Nephron (organoid): ENCODE results near the gene SEMA4C.
A peak's percentile ranks its signal among the peaks of the same experiment; 100 is the strongest.

Experiments used
- H3K27ac Mint-ChIP-seq, 3 experiments: 2 replicates each; pipeline ENCODE4 v1.8.0; 2020; ENCODE audit warnings: mixed read lengths in 3 of 3, mild to moderate bottlenecking in 2 of 3, moderate library complexity in 1 of 3
- H3K27me3 Mint-ChIP-seq: 2 replicates; pipeline ENCODE4 v1.8.0; 2021; ENCODE audit warnings: low read depth, mild to moderate bottlenecking, moderate library complexity, mixed read lengths
- H3K36me3 Mint-ChIP-seq: 2 replicates; pipeline ENCODE4 v1.8.0; 2020; ENCODE audit warnings: low read depth, mixed read lengths
- H3K4me1 Mint-ChIP-seq: 2 replicates; pipeline ENCODE4 v1.8.0; 2020; ENCODE audit warnings: mixed read lengths
- H3K4me3 Mint-ChIP-seq, 3 experiments: 2 replicates each; pipeline ENCODE4 v1.8.0; 2020; ENCODE audit warnings: mild to moderate bottlenecking in 3 of 3, mixed read lengths in 3 of 3, moderate library complexity in 2 of 3
- H3K9me3 Mint-ChIP-seq: 2 replicates; pipeline ENCODE4 v1.8.0; 2020; ENCODE audit warnings: mixed read lengths
- TF ChIP-seq, protein P1 (sequence below), 3 experiments: fragments of 200-600 bp; sonication (generic); IDR thresholded peaks; one replicate each; pipeline ENCODE4 v1.5.0; 2021; ENCODE audit warnings: antibody characterized with exemption in 3 of 3; ENCODE audit not compliant: unreplicated experiment in 3 of 3

SEMA4C gene

GRCh38 chr2:96837575-96837974, 32.3 kb downstream of the SEMA4C start:
- no peaks in the 10 kb centered on the region for H3K27me3 Mint-ChIP-seq
- H3K4me1 Mint-ChIP-seq = peaks cover 12% of the 10 kb centered on the region
- no peaks in the 10 kb centered on the region for H3K9me3 Mint-ChIP-seq
- peaks cover 15% of the 10 kb centered on the region for H3K36me3 Mint-ChIP-seq
- TF ChIP-seq, protein P1, sequence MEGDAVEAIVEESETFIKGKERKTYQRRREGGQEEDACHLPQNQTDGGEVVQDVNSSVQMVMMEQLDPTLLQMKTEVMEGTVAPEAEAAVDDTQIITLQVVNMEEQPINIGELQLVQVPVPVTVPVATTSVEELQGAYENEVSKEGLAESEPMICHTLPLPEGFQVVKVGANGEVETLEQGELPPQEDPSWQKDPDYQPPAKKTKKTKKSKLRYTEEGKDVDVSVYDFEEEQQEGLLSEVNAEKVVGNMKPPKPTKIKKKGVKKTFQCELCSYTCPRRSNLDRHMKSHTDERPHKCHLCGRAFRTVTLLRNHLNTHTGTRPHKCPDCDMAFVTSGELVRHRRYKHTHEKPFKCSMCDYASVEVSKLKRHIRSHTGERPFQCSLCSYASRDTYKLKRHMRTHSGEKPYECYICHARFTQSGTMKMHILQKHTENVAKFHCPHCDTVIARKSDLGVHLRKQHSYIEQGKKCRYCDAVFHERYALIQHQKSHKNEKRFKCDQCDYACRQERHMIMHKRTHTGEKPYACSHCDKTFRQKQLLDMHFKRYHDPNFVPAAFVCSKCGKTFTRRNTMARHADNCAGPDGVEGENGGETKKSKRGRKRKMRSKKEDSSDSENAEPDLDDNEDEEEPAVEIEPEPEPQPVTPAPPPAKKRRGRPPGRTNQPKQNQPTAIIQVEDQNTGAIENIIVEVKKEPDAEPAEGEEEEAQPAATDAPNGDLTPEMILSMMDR (IDR thresholded peaks at IDR 0.05; ENCODE audit: unreplicated experiment in 3 of 3) = no peak
- H3K4me3 Mint-ChIP-seq = no peak overlapping the region
- H3K27ac Mint-ChIP-seq = no peak overlapping the region

GRCh38 chr2:96835830-96836229, 34.0 kb downstream of the SEMA4C start:
- TF ChIP-seq, protein P1 (IDR thresholded peaks at IDR 0.05; ENCODE audit: unreplicated experiment in 3 of 3) = no peak
- peaks cover 22% of the 10 kb centered on the region for H3K4me1 Mint-ChIP-seq
- no peaks in the 10 kb centered on the region for H3K27me3 Mint-ChIP-seq
- no peaks in the 10 kb centered on the region for H3K9me3 Mint-ChIP-seq
- no peak overlapping the region for H3K27ac Mint-ChIP-seq
- no peak overlapping the region for H3K4me3 Mint-ChIP-seq
- peaks cover 25% of the 10 kb centered on the region for H3K36me3 Mint-ChIP-seq

DNA sequence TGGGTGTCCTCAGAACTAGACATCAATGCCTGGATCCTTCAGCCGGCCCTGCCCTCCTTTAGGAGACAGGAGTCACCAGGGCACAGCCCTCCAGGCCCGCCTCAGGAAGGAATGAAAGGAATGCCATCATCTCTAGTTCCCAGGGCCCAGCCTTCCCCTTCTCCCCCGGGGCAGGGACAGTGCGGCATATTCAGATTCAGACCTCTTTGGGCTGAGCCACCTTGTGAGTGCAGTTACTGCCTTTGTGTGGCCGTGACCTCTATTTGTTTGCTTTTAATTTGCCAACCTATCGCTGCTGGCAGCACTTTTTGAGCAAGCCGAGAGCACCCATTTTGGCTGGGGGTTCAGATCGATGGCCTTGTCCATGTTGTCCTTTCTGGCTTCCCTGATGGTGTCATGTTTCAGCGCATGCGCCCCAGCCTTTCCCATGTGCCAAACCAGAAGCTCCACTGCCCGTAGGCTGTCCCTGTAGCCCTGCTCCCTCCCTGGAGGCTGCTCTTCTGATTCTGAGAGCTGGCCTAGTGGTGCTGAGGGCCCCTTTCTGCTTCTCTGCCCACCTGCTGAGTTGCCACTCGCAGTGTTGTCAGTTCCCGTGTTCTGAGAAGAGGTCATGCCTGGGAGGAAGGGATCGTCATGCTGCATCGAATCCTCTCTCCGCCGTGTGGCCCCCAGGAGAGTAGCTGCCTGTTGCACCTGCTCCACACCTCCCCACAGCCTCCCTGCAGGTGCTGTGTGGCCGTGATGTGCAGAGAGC, 36.9 kb downstream of the SEMA4C start:
- Mint-ChIP-seq H3K27ac (peak overlapping the region; percentile 85 to 94 (median 91)), H3K27me3 (no peaks in the 10 kb centered on the region), H3K9me3 (no peaks in the 10 kb centered on the region), H3K4me1 (peaks cover 22% of the 10 kb centered on the region), H3K36me3 (peaks cover 46% of the 10 kb centered on the region), H3K4me3 (peak overlapping the region; percentile 57 to 69 (median 60))
- TF ChIP-seq, protein P1 (IDR thresholded peaks at IDR 0.05; ENCODE audit: unreplicated experiment in 3 of 3) = no peak

GRCh38 chr2:96832408-96832753, 37.5 kb downstream of the SEMA4C start:
- H3K27me3 Mint-ChIP-seq = no peaks in the 10 kb centered on the region
- peaks cover 46% of the 10 kb centered on the region for H3K36me3 Mint-ChIP-seq
- no peaks in the 10 kb centered on the region for H3K9me3 Mint-ChIP-seq
- TF ChIP-seq, protein P1 (IDR thresholded peaks at IDR 0.05; ENCODE audit: unreplicated experiment in 3 of 3) = no peak
- no peak overlapping the region for H3K4me3 Mint-ChIP-seq
- H3K27ac Mint-ChIP-seq = peak overlapping the region in 2 of 3 experiments; percentile 85 to 91
- H3K4me1 Mint-ChIP-seq = peaks cover 22% of the 10 kb centered on the region

DNA sequence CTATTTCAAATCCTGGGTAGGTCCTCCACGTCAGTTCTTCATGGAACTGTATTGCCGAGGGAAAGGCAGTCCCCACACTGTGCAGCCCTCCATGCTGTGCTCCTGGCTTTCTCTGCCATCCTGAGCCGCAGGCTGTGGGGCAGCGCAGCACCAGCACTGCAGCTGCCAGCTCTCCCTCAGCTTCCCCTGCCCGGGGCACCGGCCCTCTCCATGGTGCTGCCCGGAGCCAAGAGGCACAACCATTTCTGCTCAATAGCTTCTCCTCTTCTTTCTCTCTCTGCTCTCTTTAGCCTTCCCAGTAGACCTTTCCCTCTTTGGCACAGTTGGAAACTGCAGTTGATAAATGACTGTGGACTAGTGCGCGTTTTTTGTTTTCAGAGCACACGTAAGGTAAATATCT, 38.2 kb downstream of the SEMA4C start:
- Mint-ChIP-seq H3K27me3 (no peaks in the 10 kb centered on the region), H3K27ac (peak overlapping the region in 2 of 3 experiments; percentile 38 to 91), H3K4me3 (no peak overlapping the region), H3K9me3 (no peaks in the 10 kb centered on the region), H3K36me3 (peaks cover 42% of the 10 kb centered on the region), H3K4me1 (peaks cover 22% of the 10 kb centered on the region)
- TF ChIP-seq, protein P1 (IDR thresholded peaks at IDR 0.05; ENCODE audit: unreplicated experiment in 3 of 3) = no peak

GRCh38 chr2:96830044-96830562, 39.8 kb downstream of the SEMA4C start:
- H3K27me3 Mint-ChIP-seq = no peaks in the 10 kb centered on the region
- H3K9me3 Mint-ChIP-seq = no peaks in the 10 kb centered on the region
- TF ChIP-seq, protein P1 (IDR thresholded peaks at IDR 0.05; ENCODE audit: unreplicated experiment in 3 of 3) = no peak
- H3K36me3 Mint-ChIP-seq = peaks cover 38% of the 10 kb centered on the region
- peaks cover 22% of the 10 kb centered on the region for H3K4me1 Mint-ChIP-seq
- no peak overlapping the region for H3K27ac Mint-ChIP-seq
- H3K4me3 Mint-ChIP-seq = no peak overlapping the region
